Calu3 (cell line): ENCODE data around the gene INAVA. TPM values are rescaled to one million over a fixed set of nuclear protein-coding genes. Genes with fewer than 3 reads are reported as not detected.

Source experiments
- BruUV-seq: library from RNA; stranded (reverse); fragments of 400-500 nt; replicated peaks from 2 replicates; lab custom pipeline; 2021; lab: Mats Ljungman, UMichigan
- CTCF ChIA-PET: fragments of 300-600 bp; sonication (Branson Sonifier 250); formaldehyde crosslinking; loops from one replicate; lab custom pipeline; 2022; ENCODE audit warnings: antibody characterized with exemption; lab: Charles Lee
- DNase-seq: peaks from one replicate; pipeline ENCODE4 v3.0.0; 2022
- H3K27ac Mint-ChIP-seq: one replicate; pipeline ENCODE4 v1.8.0; 2022; ENCODE audit warnings: mixed read lengths; ENCODE audit not compliant: unreplicated experiment
- H3K27me3 Mint-ChIP-seq: one replicate; pipeline ENCODE4 v1.8.0; 2022; ENCODE audit warnings: mixed read lengths; ENCODE audit not compliant: unreplicated experiment
- H3K36me3 Mint-ChIP-seq: one replicate; pipeline ENCODE4 v1.8.0; 2022; ENCODE audit warnings: mild to moderate bottlenecking, moderate library complexity, mixed read lengths; ENCODE audit not compliant: insufficient read depth, unreplicated experiment
- H3K4me1 Mint-ChIP-seq: one replicate; pipeline ENCODE4 v1.8.0; 2022; ENCODE audit warnings: mild to moderate bottlenecking, low read depth, mixed read lengths; ENCODE audit not compliant: unreplicated experiment
- H3K4me3 Mint-ChIP-seq: one replicate; pipeline ENCODE4 v1.8.0; 2022; ENCODE audit warnings: mild to moderate bottlenecking, low read depth, moderate library complexity, mixed read lengths; ENCODE audit not compliant: unreplicated experiment
- H3K9me3 Mint-ChIP-seq: one replicate; pipeline ENCODE4 v1.8.0; 2022; ENCODE audit warnings: low read depth, mixed read lengths; ENCODE audit not compliant: unreplicated experiment
- CTCF ChIP-seq: fragments of 200-600 bp; IDR thresholded peaks from one replicate; pipeline ENCODE4 v1.8.0; 2022; ENCODE audit warnings: antibody characterized with exemption; ENCODE audit not compliant: unreplicated experiment
- intact Hi-C: fragments of 100-400 bp; cut with micrococcal nuclease; formaldehyde crosslinking; loops from one replicate; pipeline ENCODE4 v1.10.0; 2022; ENCODE audit not compliant: unreplicated experiment
- total RNA-seq: library from RNA; stranded (reverse); gene quantifications from 2 replicates; pipeline ENCODE4 v1.2.3, GENCODE V29; 2022

Gene INAVA
- total RNA-seq, 1 experiment from 2014 or later: 175 TPM

GRCh38 chr1:200873671-200874397 is 20.9 kb upstream of the INAVA start:
- no peaks in the 10 kb centered on the region for H3K4me1 Mint-ChIP-seq
- H3K4me3 Mint-ChIP-seq: no peak overlapping the region
- CTCF ChIA-PET: no interaction called here
- no peaks in the 10 kb centered on the region for H3K9me3 Mint-ChIP-seq
- H3K36me3 Mint-ChIP-seq: no peaks in the 10 kb centered on the region
- no peak overlapping the region for H3K27ac Mint-ChIP-seq
- no peak for DNase-seq
- intact Hi-C loops: no loop called here
- TF ChIP-seq CTCF: no peak
- BruUV-seq: no TSS peak
- H3K27me3 Mint-ChIP-seq: peaks cover 11% of the 10 kb centered on the region

GRCh38 chr1:200874694-200875093 is 20.0 kb upstream of the INAVA start:
- no peak overlapping the region for H3K27ac Mint-ChIP-seq
- H3K4me1 Mint-ChIP-seq: no peaks in the 10 kb centered on the region
- peaks cover 11% of the 10 kb centered on the region for H3K27me3 Mint-ChIP-seq
- H3K36me3 Mint-ChIP-seq: no peaks in the 10 kb centered on the region
- TF ChIP-seq CTCF: no peak
- H3K9me3 Mint-ChIP-seq: no peaks in the 10 kb centered on the region
- intact Hi-C loops: no loop called here
- no peak for DNase-seq
- CTCF ChIA-PET: no interaction called here
- no TSS peak for BruUV-seq
- no peak overlapping the region for H3K4me3 Mint-ChIP-seq

- H3K4me1 Mint-ChIP-seq: no peaks in the 10 kb centered on the region
- no peaks in the 10 kb centered on the region for H3K36me3 Mint-ChIP-seq
- CTCF ChIA-PET: no interaction called here
- H3K4me3 Mint-ChIP-seq: no peak overlapping the region
- no peak for DNase-seq
- peaks cover 11% of the 10 kb centered on the region for H3K27me3 Mint-ChIP-seq
- no peak overlapping the region for H3K27ac Mint-ChIP-seq
- H3K9me3 Mint-ChIP-seq: no peaks in the 10 kb centered on the region
- BruUV-seq: no TSS peak
- intact Hi-C loops: no loop called here
- no peak for TF ChIP-seq CTCF
Measured at GRCh38 chr1:200875416-200875815, 19.3 kb upstream of the INAVA start.

- no peak for DNase-seq
- intact Hi-C loops: no loop called here
- TF ChIP-seq CTCF: no peak
- BruUV-seq: no TSS peak
- CTCF ChIA-PET: interaction anchor here (0.7 to 1.5 kb wide), 2 partner anchors 255 to 1757 kb away, joined by 3 to 4 read pairs; no protein-coding TSS in a partner anchor
- Mint-ChIP-seq H3K27ac (no peak overlapping the region), H3K4me3 (no peak overlapping the region), H3K27me3 (peaks cover 11% of the 10 kb centered on the region), H3K36me3 (no peaks in the 10 kb centered on the region), H3K4me1 (no peaks in the 10 kb centered on the region), H3K9me3 (no peaks in the 10 kb centered on the region)
Measured at GRCh38 chr1:200877010-200877409, 17.7 kb upstream of the INAVA start.
